ENCODE measurements around the gene BIRC3.

Gene BIRC3

GRCh38 chr11:102375720-102376399 lies 58.6 kb downstream of the BIRC3 start:
- in situ Hi-C loops (cut with HindIII; ENCODE audit: low sequenced_read_pairs): no loop called here
- no peak for TF ChIP-seq CTCF (IDR thresholded peaks at IDR 0.05; ENCODE audit: low read depth, low read length, missing control alignments)
- H3K4me3 ChIP-seq (ENCODE audit: low read depth, low read length): no peak overlapping the region
- no peak for DNase-seq (ENCODE audit: low read depth)

- no peak for TF ChIP-seq CTCF (IDR thresholded peaks at IDR 0.05; ENCODE audit: low read depth, low read length, missing control alignments)
- no peak for DNase-seq (ENCODE audit: low read depth)
- in situ Hi-C loops (cut with HindIII; ENCODE audit: low sequenced_read_pairs): no loop called here
- H3K4me3 ChIP-seq (ENCODE audit: low read depth, low read length): no peak overlapping the region
Observed at GRCh38 chr11:102377891-102378290, 60.6 kb downstream of the BIRC3 start.

GRCh38 chr11:102378818-102379217 lies 61.5 kb downstream of the BIRC3 start:
- in situ Hi-C loops (cut with HindIII; ENCODE audit: low sequenced_read_pairs): no loop called here
- no peak for TF ChIP-seq CTCF (IDR thresholded peaks at IDR 0.05; ENCODE audit: low read depth, low read length, missing control alignments)
- no peak for DNase-seq (ENCODE audit: low read depth)
- H3K4me3 ChIP-seq (ENCODE audit: low read depth, low read length): no peak overlapping the region

GRCh38 chr11:102382384-102382783 lies 65.1 kb downstream of the BIRC3 start:
- H3K4me3 ChIP-seq (ENCODE audit: low read depth, low read length): no peak overlapping the region
- DNase-seq (ENCODE audit: low read depth): no peak
- in situ Hi-C loops (cut with HindIII; ENCODE audit: low sequenced_read_pairs): no loop called here
- TF ChIP-seq CTCF (IDR thresholded peaks at IDR 0.05; ENCODE audit: low read depth, low read length, missing control alignments): no peak

- H3K4me3 ChIP-seq (ENCODE audit: low read depth, low read length): no peak overlapping the region
- TF ChIP-seq CTCF (IDR thresholded peaks at IDR 0.05; ENCODE audit: low read depth, low read length, missing control alignments): no peak
- in situ Hi-C loops (cut with HindIII; ENCODE audit: low sequenced_read_pairs): no loop called here
- no peak for DNase-seq (ENCODE audit: low read depth)
Observed at GRCh38 chr11:102383839-102384238, 66.6 kb downstream of the BIRC3 start.

- TF ChIP-seq CTCF (IDR thresholded peaks at IDR 0.05; ENCODE audit: low read depth, low read length, missing control alignments): no peak
- H3K4me3 ChIP-seq (ENCODE audit: low read depth, low read length): no peak overlapping the region
- in situ Hi-C loops (cut with HindIII; ENCODE audit: low sequenced_read_pairs): no loop called here
- no peak for DNase-seq (ENCODE audit: low read depth)
Observed at GRCh38 chr11:102384419-102385079, 67.3 kb downstream of the BIRC3 start.

Measured in astrocyte of the cerebellum (primary cell).